SJCRH30 (cell line): ENCODE results near the gene LCE5A. TPM values are rescaled to one million over a fixed set of nuclear protein-coding genes. Genes with fewer than 3 reads are reported as not detected.

Experiments
- DNase-seq, 2 experiments: peaks; one replicate each; pipeline ENCODE4 v3.0.0-alpha.2; 2015 to 2020
- H3K27ac ChIP-seq: fragments of 250-450 bp; sonication (Bioruptor Pico); 2 replicates; pipeline ENCODE4 v1.5.1; 2020; ENCODE audit warnings: mild to moderate bottlenecking, moderate library complexity
- H3K27me3 ChIP-seq: fragments of 250-450 bp; sonication (Bioruptor Pico); 2 replicates; pipeline ENCODE4 v1.5.1; 2020; ENCODE audit warnings: mild to moderate bottlenecking, moderate library complexity
- H3K36me3 ChIP-seq: fragments of 250-450 bp; sonication (Bioruptor Pico); 2 replicates; pipeline ENCODE4 v1.5.1; 2020; ENCODE audit warnings: mild to moderate bottlenecking, moderate library complexity
- H3K4me1 ChIP-seq: fragments of 250-450 bp; sonication (Bioruptor Pico); 2 replicates; pipeline ENCODE4 v1.5.1; 2020; ENCODE audit warnings: mild to moderate bottlenecking, moderate library complexity
- H3K4me3 ChIP-seq: fragments of 250-450 bp; sonication (Bioruptor Pico); 2 replicates; pipeline ENCODE4 v1.5.1; 2020; ENCODE audit warnings: mild to moderate bottlenecking, moderate library complexity
- H3K9me3 ChIP-seq: fragments of 250-450 bp; sonication (Bioruptor Pico); replicated peaks from 2 replicates; pipeline ENCODE4 v1.5.1; 2020; ENCODE audit warnings: mild to moderate bottlenecking, moderate library complexity
- total RNA-seq: library from RNA; depleted of rRNA; stranded (reverse); fragments of >200 nt; shearing (Covaris generic); gene quantifications from 2 replicates; pipeline ENCODE4 v1.2.3, GENCODE V29; 2014

The LCE5A gene
- total RNA-seq, 1 experiment from 2014 or later = not detected

DNA sequence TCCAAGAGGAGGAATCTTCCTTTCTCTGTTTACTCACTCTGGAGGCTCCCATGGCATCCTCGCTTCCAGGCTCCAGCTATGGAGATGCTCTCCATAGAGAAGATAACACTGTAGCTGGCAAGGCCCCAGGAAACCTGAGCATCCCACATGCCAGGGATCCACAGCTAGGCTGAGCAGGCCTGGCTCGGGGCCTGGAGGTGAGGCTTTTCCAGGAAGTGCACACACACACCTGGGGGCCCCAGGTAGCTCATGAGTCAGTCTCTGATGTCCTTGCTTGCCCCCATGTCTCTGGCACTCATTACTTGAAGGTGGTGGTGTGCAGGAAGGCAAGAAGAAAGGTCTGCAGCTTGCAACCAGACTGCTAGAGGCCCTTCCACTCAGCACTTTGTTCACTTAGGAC, 5.5 kb upstream of the LCE5A start:
- Histone ChIP-seq H3K27me3 (no peaks in the 10 kb centered on the region), H3K36me3 (no peaks in the 10 kb centered on the region), H3K4me1 (no peaks in the 10 kb centered on the region), H3K27ac (no peak overlapping the region), H3K4me3 (no peak overlapping the region), H3K9me3 (no peaks in the 10 kb centered on the region)
- DNase-seq = no peak

DNA sequence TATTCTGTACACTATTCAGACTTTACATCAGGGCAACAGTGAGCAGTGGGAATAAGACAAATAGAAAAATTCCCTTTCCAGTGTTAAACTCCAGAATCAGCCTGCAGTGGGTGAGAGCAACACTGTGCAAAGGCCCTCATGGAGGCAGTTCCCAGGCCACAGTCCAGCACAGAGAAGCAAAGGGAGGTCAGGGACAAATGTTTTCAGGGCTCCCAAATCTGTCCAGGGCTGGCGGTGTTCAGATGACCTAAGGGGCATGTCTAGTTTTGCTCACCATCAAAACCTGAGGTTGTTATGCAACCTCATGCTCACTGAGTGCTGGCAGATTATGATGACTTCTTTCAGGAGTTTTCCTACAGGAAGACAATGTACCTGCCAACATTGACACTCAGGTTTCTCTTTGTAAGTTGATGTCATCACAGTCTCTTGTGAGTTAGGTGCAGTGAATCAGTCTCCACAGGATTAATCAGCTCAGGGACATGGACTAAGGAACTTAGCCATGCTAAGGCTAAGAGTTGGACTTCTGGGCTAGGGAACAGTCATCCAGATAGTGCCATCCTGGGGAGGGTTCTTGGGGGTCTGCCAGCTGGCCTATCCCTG, 3.6 kb upstream of the LCE5A start:
- no peak for DNase-seq
- Histone ChIP-seq H3K4me1 (no peaks in the 10 kb centered on the region), H3K27me3 (no peaks in the 10 kb centered on the region), H3K27ac (no peak overlapping the region), H3K4me3 (no peak overlapping the region), H3K36me3 (no peaks in the 10 kb centered on the region), H3K9me3 (no peaks in the 10 kb centered on the region)

DNA sequence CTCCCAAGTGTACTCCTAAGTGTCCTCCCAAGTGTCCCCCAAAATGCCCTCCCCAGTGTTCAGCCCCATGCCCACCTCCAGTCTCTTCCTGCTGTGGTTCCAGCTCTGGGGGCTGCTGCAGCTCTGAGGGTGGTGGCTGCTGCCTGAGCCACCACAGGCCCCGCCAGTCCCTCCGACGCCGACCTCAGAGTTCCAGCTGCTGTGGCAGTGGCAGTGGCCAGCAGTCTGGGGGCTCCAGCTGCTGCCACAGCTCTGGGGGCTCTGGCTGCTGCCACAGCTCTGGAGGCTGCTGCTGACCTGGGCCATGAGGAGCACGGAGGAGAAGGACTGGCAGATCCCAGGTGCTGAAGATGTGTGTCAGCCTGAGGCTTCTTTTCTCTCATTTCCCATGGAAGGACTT, 993 bp downstream of the LCE5A start:
- Histone ChIP-seq H3K4me3 (no peak overlapping the region), H3K9me3 (no peaks in the 10 kb centered on the region), H3K36me3 (no peaks in the 10 kb centered on the region), H3K4me1 (no peaks in the 10 kb centered on the region), H3K27ac (no peak overlapping the region), H3K27me3 (no peaks in the 10 kb centered on the region)
- DNase-seq = no peak

DNA sequence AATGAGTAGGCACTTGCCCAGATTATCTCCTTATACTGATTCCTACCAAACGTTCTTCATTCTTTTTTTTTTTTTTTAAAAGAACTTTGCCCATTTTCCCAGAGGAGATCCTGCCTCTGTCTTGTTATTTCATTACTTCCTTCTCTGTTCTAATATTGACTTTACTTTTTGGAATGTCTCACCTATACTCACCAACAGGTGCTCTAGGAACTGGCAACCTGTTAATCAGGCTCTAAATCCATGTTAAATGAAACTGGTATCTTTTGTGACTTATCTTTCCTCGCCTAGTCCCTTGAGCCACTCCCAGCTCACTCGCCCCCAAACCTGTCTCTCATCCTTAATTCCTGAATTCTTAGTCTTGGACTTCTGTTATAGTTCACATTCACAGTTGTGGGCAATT, 2.5 kb downstream of the LCE5A start:
- Histone ChIP-seq H3K27me3 (no peaks in the 10 kb centered on the region), H3K4me1 (no peaks in the 10 kb centered on the region), H3K4me3 (no peak overlapping the region), H3K27ac (no peak overlapping the region), H3K36me3 (no peaks in the 10 kb centered on the region), H3K9me3 (no peaks in the 10 kb centered on the region)
- DNase-seq = no peak

DNA sequence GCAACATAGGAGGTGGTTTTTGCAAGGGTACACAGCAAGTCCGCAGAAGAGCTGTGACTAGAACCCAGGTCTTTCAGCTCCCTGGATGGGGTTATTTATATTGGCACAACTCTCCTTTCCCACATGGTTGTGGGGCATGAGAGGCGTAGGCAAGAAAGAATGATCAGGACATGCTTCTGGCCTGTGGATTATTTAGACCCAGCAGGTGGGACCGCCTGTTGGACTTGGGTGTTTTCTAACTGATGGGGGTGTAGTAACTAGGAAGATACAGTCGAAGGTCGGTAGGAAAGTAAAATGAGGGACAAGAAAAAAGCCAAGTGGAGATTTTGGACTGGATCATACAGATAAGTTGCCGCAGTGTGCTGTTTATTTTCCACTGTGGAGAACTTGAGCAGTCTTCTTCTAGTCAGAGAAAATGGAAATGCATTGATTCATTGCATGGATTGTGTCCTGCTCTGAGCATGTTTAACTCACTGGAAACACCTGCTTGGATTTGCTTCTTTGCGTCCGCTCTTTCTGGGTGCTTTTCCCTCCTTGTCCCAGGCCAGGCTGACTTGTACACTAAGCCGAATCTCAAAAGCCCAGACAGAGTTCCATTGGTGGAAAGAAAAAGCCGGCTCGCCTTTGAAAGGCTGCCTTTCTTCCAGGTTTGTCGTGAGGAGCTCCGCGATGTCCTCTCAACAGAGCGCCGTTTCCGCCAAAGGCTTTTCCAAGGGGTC, 4.3 kb downstream of the LCE5A start:
- H3K36me3 ChIP-seq = no peaks in the 10 kb centered on the region
- H3K4me1 ChIP-seq = no peaks in the 10 kb centered on the region
- H3K4me3 ChIP-seq = no peak overlapping the region
- H3K27ac ChIP-seq = no peak overlapping the region
- H3K27me3 ChIP-seq = no peaks in the 10 kb centered on the region
- no peak for DNase-seq
- no peaks in the 10 kb centered on the region for H3K9me3 ChIP-seq

DNA sequence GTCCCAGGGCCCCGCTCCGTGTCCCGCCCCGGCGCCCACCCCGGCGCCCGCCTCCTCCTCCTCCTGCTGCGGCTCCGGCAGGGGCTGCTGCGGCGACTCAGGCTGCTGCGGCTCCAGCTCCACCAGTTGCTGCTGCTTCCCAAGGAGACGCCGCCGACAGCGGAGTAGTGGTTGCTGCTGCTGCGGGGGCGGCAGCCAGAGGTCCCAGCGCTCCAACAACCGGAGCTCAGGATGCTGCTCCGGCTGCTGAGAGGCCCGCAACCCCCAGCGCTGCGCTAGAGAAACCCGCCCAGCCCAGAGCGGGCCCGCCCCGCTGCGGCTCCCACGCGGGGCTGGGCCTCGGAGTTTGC, 4.8 kb downstream of the LCE5A start:
- no peaks in the 10 kb centered on the region for H3K27me3 ChIP-seq
- no peaks in the 10 kb centered on the region for H3K9me3 ChIP-seq
- no peak for DNase-seq
- H3K36me3 ChIP-seq = no peaks in the 10 kb centered on the region
- no peak overlapping the region for H3K27ac ChIP-seq
- H3K4me1 ChIP-seq = no peaks in the 10 kb centered on the region
- H3K4me3 ChIP-seq = no peak overlapping the region

DNA sequence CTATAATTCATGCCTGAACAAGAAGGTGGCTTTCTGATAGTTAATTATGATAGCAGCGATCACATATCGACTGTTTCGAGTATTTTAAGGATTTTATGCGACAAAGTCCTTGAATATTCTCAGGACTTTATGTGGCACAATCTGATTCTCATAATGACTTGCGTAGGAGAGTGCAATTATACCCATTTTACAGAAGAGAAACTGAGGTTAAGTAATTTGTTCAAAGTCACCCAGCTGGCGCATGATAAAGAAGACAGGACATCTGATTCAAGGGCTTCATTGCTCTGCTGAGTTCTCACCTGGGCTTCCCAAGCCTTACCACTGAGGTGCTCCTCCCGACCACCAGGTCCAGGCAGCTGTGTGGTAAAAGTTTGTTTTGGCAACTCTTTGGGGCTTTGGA, 5.5 kb downstream of the LCE5A start:
- Histone ChIP-seq H3K27me3 (no peaks in the 10 kb centered on the region), H3K27ac (no peak overlapping the region), H3K4me3 (no peak overlapping the region), H3K4me1 (no peaks in the 10 kb centered on the region), H3K36me3 (no peaks in the 10 kb centered on the region), H3K9me3 (no peaks in the 10 kb centered on the region)
- no peak for DNase-seq

DNA sequence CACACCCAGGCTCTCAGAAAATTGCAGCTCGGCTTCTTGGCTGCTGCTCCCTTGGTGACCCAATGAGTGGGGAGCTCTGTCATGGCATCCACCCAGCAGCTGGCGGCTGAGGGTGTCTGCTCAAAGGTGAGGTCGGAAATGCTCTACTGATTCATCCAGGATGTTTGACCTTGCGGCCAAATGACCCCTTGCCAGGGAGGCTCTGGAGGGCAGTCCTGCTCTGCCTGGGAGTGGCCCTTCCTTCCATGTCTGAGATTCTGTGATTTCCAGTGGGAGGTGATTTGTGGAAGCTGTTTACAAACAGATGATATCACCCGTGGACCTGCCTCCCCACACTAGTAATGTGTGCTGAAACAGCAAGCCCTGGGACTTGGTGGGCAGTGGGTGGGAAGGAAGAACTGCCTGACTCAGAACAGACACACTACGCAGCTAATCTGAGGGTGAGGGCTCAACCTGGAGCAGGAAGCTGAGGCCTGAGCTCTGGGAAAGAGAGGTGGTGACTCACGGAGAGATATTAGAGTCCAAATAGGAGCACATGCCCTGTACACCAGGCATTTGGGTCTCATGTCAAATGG, 6.7 kb downstream of the LCE5A start:
- Histone ChIP-seq H3K4me3 (no peak overlapping the region), H3K27ac (no peak overlapping the region), H3K36me3 (no peaks in the 10 kb centered on the region), H3K27me3 (no peaks in the 10 kb centered on the region), H3K4me1 (no peaks in the 10 kb centered on the region), H3K9me3 (no peaks in the 10 kb centered on the region)
- DNase-seq = no peak

DNA sequence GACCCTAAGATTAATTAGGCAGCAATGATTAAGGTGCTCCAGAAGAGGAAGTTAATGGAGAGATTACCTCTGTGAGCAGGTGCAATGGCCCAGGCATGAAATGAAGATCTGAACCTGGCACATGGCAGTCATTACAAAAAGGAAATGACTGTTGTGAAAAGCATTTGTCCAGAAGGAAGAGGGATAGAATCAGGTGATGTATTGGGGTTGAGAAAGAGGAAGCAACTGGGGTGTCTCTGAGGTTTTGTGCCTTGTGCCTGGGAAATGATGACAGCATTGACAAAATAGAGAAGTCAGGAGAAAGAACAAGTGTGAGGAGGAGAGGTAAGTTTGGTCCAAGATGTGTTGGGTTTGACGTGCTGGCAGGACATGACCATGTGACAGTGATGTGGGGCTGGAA, 9.2 kb downstream of the LCE5A start:
- Histone ChIP-seq H3K36me3 (no peaks in the 10 kb centered on the region), H3K4me3 (no peak overlapping the region), H3K27me3 (no peaks in the 10 kb centered on the region), H3K4me1 (no peaks in the 10 kb centered on the region), H3K27ac (no peak overlapping the region), H3K9me3 (no peaks in the 10 kb centered on the region)
- no peak for DNase-seq

DNA sequence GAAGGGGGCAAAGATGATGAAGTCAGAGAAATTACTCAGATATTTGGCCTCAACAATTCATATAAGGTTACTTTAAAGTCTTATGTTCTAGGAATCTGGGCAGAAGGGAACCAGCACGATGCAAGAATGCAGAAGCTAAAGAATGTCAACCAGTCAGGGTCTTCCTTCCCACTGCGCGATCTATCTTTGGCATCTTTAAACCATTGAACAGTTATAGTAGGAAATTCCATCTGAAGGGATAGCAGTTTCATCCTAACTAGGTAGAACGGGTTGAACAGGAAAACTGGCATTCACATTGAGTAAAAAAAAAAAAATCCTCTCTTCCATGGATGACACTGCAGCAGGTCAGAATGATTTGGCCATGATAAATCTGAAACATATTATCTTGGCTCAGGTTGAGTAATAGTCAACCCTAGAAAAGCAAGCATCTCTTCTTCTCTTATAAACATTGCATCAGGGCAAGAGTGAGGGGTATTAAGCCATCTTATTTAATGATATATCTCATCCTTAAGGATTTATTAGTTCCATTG, 10.0 kb downstream of the LCE5A start:
- no peak overlapping the region for H3K4me3 ChIP-seq
- no peaks in the 10 kb centered on the region for H3K36me3 ChIP-seq
- H3K27me3 ChIP-seq = no peaks in the 10 kb centered on the region
- H3K4me1 ChIP-seq = no peaks in the 10 kb centered on the region
- no peak for DNase-seq
- H3K27ac ChIP-seq = no peak overlapping the region
- no peaks in the 10 kb centered on the region for H3K9me3 ChIP-seq

DNA sequence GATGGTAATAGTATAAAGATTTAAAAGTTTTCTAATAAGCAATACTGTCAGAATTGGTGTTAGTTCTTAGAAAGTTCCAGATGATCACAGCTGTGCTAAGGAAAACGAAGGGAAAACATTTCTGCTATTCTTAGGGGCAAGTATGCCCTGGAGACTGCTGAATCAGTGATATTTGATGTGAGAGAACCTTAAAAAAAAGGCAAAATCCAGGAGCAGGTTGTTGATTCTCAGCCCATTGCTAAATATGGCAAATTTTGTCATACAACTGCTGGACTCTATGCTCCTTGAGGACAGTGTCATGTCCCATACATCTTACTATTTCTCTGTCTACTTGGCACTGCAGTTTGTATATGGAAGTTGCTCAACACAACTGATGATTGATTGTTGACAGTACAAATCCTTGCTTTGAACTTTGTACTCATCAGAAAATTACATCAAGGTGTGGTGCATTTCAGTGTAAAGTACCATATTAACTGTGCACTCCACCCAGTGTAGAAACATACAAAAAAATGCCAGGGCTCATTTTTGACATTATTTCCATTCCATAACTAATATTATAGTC, 14.6 kb downstream of the LCE5A start:
- Histone ChIP-seq H3K4me3 (no peak overlapping the region), H3K4me1 (no peaks in the 10 kb centered on the region), H3K36me3 (no peaks in the 10 kb centered on the region), H3K9me3 (no peaks in the 10 kb centered on the region), H3K27me3 (no peaks in the 10 kb centered on the region), H3K27ac (no peak overlapping the region)
- no peak for DNase-seq

DNA sequence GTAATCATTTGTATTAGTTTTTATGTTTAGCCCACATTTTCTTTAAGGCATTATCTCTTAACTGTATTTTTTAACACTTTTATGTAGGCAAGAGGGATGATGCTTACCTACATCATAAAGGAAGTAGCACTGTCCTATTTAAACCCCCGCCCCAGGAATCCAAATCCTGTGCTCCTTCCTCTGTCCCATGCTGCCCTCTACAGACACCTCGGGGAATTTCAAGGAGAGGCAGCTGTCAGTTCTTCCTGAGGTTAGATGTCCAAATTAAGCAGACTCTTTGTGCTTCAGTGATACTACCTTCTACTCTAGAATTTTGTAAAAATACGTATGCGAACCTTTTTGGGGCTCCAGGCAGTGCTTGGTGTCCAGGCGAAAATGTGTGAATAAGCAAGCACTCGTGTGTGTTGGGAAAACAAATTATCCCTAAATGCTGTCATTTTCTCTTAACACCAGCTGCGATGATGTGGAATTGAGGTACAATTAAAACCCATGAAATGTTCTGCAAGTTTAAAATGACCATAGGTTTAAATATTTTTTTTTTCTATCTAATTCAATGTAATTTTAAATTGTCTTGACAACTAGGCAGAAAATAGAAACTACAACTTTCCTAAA, 22.8 kb downstream of the LCE5A start:
- Histone ChIP-seq H3K27me3 (no peaks in the 10 kb centered on the region), H3K36me3 (no peaks in the 10 kb centered on the region), H3K4me1 (no peaks in the 10 kb centered on the region), H3K4me3 (no peak overlapping the region), H3K9me3 (no peaks in the 10 kb centered on the region), H3K27ac (no peak overlapping the region)
- peak; percentile 39 to 63 for DNase-seq

DNA sequence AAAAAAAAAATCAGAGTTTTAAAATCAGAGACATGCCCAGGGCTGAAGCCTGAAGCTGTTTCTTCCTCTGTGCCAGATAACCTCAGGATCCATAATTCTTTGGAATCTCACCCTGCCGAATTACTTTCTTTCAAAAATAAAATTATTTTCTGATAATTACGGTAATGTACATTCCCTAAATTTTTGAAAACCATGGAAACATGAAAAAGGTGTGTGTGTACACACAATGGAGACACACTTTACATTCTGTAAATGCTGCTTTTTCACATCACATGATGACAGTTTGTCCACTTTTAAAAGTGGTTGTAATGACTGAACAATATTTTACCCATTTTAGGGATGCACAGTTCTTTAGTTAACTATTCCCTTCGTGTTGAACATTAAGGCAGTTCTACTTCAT, 25.2 kb downstream of the LCE5A start:
- DNase-seq = no peak
- H3K4me3 ChIP-seq = no peak overlapping the region
- H3K36me3 ChIP-seq = no peaks in the 10 kb centered on the region
- H3K9me3 ChIP-seq = no peaks in the 10 kb centered on the region
- H3K4me1 ChIP-seq = no peaks in the 10 kb centered on the region
- no peak overlapping the region for H3K27ac ChIP-seq
- H3K27me3 ChIP-seq = no peaks in the 10 kb centered on the region

DNA sequence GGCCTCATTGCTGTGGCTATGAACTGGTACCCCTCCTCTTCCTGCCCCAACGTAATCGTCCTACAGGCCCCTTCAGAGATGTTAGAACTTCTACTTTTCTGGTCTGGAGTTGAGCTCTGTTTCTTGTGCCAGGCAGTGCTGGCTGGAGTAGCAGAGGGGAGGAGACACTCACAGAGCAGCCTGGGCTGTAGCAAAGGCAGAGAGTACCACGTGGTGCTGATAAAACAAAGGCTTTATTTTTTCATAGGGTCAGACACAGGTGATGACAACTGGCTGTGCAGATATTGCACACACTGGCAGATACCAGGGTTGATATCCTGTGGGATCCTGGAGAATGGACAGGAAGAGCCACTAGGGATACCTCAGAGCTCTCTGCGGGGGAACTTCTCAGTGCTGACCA, 26.9 kb downstream of the LCE5A start:
- DNase-seq = no peak

DNA sequence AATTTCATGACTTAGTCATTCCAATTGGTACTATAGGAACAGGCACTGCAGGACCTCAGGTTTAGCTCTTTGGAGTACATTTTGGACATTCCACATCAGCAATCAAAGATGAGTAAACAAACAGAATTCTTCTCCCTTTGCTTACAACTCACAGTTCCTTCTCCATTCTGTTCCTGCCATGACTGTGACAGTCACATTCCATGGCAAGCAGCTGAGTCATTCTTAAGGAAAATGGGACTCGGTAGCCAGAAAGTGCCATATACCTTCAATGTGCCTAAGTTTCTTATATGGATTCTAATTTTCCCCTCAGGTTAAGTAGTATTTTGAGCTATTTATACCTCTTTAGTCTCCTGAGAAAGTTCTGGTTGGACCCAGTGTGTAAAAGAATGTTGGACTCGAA, 29.3 kb downstream of the LCE5A start:
- H3K9me3 ChIP-seq = no peaks in the 10 kb centered on the region
- no peak overlapping the region for H3K4me3 ChIP-seq
- H3K27ac ChIP-seq = no peak overlapping the region
- no peaks in the 10 kb centered on the region for H3K27me3 ChIP-seq
- H3K36me3 ChIP-seq = no peaks in the 10 kb centered on the region
- no peaks in the 10 kb centered on the region for H3K4me1 ChIP-seq
- DNase-seq = no peak

More for the DNA sequence above, 26.9 kb downstream of the LCE5A start:
- Histone ChIP-seq H3K4me1 (no peaks in the 10 kb centered on the region), H3K4me3 (no peak overlapping the region), H3K9me3 (no peaks in the 10 kb centered on the region), H3K27me3 (no peaks in the 10 kb centered on the region), H3K36me3 (no peaks in the 10 kb centered on the region), H3K27ac (no peak overlapping the region)
